H1 (cell line): ENCODE measurements around the gene RRP12. TPM values are rescaled to one million over a fixed set of nuclear protein-coding genes. Genes with fewer than 3 reads are reported as not detected.

ENCODE experiments used
- PHF8 ChIP-seq: fragments of 200-600 bp; sonication (generic); conservative IDR thresholded peaks from 2 replicates; pipeline ENCODE4 v1.7.1; 2012; ENCODE audit warnings: low read depth, mild to moderate bottlenecking, inconsistent platforms, low read length, moderate library complexity
- TCF12 ChIP-seq: IDR thresholded peaks from 2 replicates; pipeline ENCODE4 v1.6.1; 2011; ENCODE audit warnings: low read depth, mild to moderate bottlenecking, low read length
- polyA plus RNA-seq, 7 experiments: library from polyadenylated mRNA; depleted of rRNA in 3 of 7; stranded (reverse) in 5 of 7; unstranded in 2 of 7; fragments of >200 nt in 5 of 7; fragments of 200-250 nt in 2 of 7; gene quantifications; 1 replicate in 5 of 7; 2 replicates in 1 of 7; 4 replicates in 1 of 7; pipeline versions ENCODE4 v1.2.1 to v1.2.3, GENCODE V29; 2011 to 2013; ENCODE audit warnings: missing spikeins in 2 of 7, mixed read lengths in 2 of 7
- total RNA-seq: library from RNA; stranded (reverse); fragmentation: NEBNext Ultra II Directional; extraction: Animal tissue kit (Norgen Biotek cat#: 25700); gene quantifications from 2 replicates; pipeline ENCODE4 v1.2.1, GENCODE V29; 2021
- TF ChIP-seq, protein P1 (sequence below), 3 experiments: IDR thresholded peaks; 1 replicate in 2 of 3; 2 replicates in 1 of 3; pipeline versions ENCODE4 v1.5.1 to v1.6.1; 2011; ENCODE audit warnings: low read length in 3 of 3, mild to moderate bottlenecking in 3 of 3, inconsistent platforms in 2 of 3, low read depth in 1 of 3, moderate library complexity in 1 of 3; ENCODE audit not compliant: insufficient read depth in 1 of 3; ENCODE audit errors: control extremely low read depth in 1 of 3

The RRP12 gene
- total and polyA plus RNA-seq, 2 of the 8 experiments (the other 6 are each of a cell fraction or from before 2014, with no cell fraction given): 21.0 to 65.8 TPM

DNA sequence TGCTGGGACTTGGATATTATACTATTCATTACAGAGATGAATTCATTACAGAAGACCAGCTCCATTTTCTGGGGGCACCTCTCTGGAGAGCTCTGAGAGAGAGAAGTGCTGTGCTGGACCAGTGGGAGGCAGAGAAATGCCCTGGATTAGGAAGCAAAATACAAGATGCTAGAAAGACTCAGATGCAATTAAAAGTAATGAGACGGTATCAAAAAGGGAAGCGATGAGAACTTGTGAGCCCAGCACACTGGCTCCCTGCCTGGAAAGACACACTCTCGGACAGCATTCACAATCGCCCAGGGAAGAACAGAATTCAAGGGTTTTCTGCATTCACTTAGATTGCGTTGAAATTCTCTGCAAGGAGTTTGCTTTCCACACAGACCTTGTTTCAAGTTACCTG, 63.1 kb downstream of the RRP12 start (continued):
- TF ChIP-seq, protein P1, sequence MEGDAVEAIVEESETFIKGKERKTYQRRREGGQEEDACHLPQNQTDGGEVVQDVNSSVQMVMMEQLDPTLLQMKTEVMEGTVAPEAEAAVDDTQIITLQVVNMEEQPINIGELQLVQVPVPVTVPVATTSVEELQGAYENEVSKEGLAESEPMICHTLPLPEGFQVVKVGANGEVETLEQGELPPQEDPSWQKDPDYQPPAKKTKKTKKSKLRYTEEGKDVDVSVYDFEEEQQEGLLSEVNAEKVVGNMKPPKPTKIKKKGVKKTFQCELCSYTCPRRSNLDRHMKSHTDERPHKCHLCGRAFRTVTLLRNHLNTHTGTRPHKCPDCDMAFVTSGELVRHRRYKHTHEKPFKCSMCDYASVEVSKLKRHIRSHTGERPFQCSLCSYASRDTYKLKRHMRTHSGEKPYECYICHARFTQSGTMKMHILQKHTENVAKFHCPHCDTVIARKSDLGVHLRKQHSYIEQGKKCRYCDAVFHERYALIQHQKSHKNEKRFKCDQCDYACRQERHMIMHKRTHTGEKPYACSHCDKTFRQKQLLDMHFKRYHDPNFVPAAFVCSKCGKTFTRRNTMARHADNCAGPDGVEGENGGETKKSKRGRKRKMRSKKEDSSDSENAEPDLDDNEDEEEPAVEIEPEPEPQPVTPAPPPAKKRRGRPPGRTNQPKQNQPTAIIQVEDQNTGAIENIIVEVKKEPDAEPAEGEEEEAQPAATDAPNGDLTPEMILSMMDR (IDR thresholded peaks at IDR 0.05; ENCODE audit: control extremely low read depth in 1 of 3, insufficient read depth in 1 of 3, low read depth in 1 of 3, low read length in 3 of 3): no peak
- TF ChIP-seq TCF12: no peak
- no peak for TF ChIP-seq PHF8
